K562 (cell line): Measurements from ENCODE around the gene RNF224. TPM values are rescaled to one million over a fixed set of nuclear protein-coding genes. Genes with fewer than 3 reads are reported as not detected.

Source experiments
- ATF7 ChIP-seq: fragments of 450-650 bp; IDR thresholded peaks from 2 replicates; pipeline ENCODE4 v1.7.1; 2014; ENCODE audit warnings: mild to moderate bottlenecking, moderate library complexity
- BCOR ChIP-seq: fragments of 450-650 bp; IDR thresholded peaks from 2 replicates; pipeline ENCODE4 v1.6.1; 2016
- CREM ChIP-seq: IDR thresholded peaks from 2 replicates; pipeline ENCODE4 v1.6.1; 2014; ENCODE audit warnings: antibody characterized with exemption, low read depth
- GTF2F1 ChIP-seq: IDR thresholded peaks from 2 replicates; pipeline ENCODE4 v1.6.1; 2011; ENCODE audit warnings: low read depth, low read length, improper control_type of control experiment
- KAT7 ChIP-seq: sonication (generic); formaldehyde crosslinking; IDR thresholded peaks from 2 replicates; pipeline ENCODE4 v1.8.0; 2022; ENCODE audit warnings: missing genetic modification reagents, mild to moderate bottlenecking, borderline replicate concordance
- KLF10 ChIP-seq: fragments of 250-450 bp; sonication (Bioruptor Pico); IDR thresholded peaks from 2 replicates; pipeline ENCODE4 v1.6.1; 2021; ENCODE audit warnings: matching md5 sums
- NEUROD1 ChIP-seq: fragments of 150-350 bp; IDR thresholded peaks from 2 replicates; pipeline ENCODE4 v1.6.1; 2014; ENCODE audit warnings: borderline replicate concordance, low read length, low read depth; ENCODE audit not compliant: partially characterized antibody
- NFE2 ChIP-seq: IDR thresholded peaks from 2 replicates; pipeline ENCODE4 v1.6.1; 2014; ENCODE audit warnings: antibody characterized with exemption, low read depth
- SIN3A ChIP-seq, 2 experiments: fragments of 150-350 bp in 1 of 2; IDR thresholded peaks; 2 replicates each; pipeline ENCODE4 v1.6.1; 2011 to 2016; ENCODE audit warnings: borderline replicate concordance in 2 of 2, low read depth in 2 of 2, low read length in 2 of 2, mild to moderate bottlenecking in 2 of 2, moderate library complexity in 2 of 2; ENCODE audit not compliant: control insufficient read depth in 1 of 2
- SIN3B ChIP-seq: fragments of 450-650 bp; IDR thresholded peaks from 2 replicates; pipeline ENCODE4 v1.6.1; 2017; ENCODE audit warnings: low read depth, mild to moderate bottlenecking, moderate library complexity
- SMAD3 ChIP-seq: fragments of 450-650 bp; formaldehyde crosslinking; conservative IDR thresholded peaks from 2 replicates; pipeline ENCODE4 v1.4.0; 2020; ENCODE audit warnings: mild to moderate bottlenecking
- SRSF1 ChIP-seq: fragments of 200-400 bp; formaldehyde crosslinking; IDR thresholded peaks from 2 replicates; pipeline ENCODE4 v1.6.1; 2017; ENCODE audit warnings: mild to moderate bottlenecking, low read depth, low read length, moderate library complexity
- TAF15 ChIP-seq: fragments of 200-400 bp; formaldehyde crosslinking; IDR thresholded peaks from 2 replicates; pipeline ENCODE4 v1.6.1; 2017; ENCODE audit warnings: mild to moderate bottlenecking, low read depth, low read length, moderate library complexity
- TFAM ChIP-seq: fragments of 250-450 bp; sonication (Bioruptor Pico); conservative IDR thresholded peaks from 2 replicates; pipeline ENCODE4 v1.5.0; 2021; ENCODE audit warnings: mild to moderate bottlenecking, moderate library complexity
- ZNF217 ChIP-seq: sonication (generic); formaldehyde crosslinking; IDR thresholded peaks from 2 replicates; pipeline ENCODE4 v1.8.0; 2022; ENCODE audit warnings: mild to moderate bottlenecking, missing genetic modification reagents
- ZNF584 ChIP-seq: fragments of 200-800 bp; sonication (Bioruptor generic); IDR thresholded peaks from 2 replicates; pipeline ENCODE4 v1.6.1; 2016; ENCODE audit warnings: low read depth, mild to moderate bottlenecking, missing genetic modification characterization, missing compliant biosample characterization
- ZNF586 ChIP-seq: fragments of 450-650 bp; formaldehyde crosslinking; conservative IDR thresholded peaks from 2 replicates; pipeline ENCODE4 v1.4.0; 2020; ENCODE audit warnings: mild to moderate bottlenecking, moderate library complexity
- ZZZ3 ChIP-seq: fragments of 450-650 bp; IDR thresholded peaks from 2 replicates; pipeline ENCODE4 v1.6.1; 2016; ENCODE audit warnings: antibody characterized with exemption, mild to moderate bottlenecking, moderate library complexity
- polyA plus RNA-seq, 8 experiments: library from polyadenylated mRNA; depleted of rRNA in 4 of 8; stranded (reverse) in 5 of 8; unstranded in 3 of 8; fragments of >200 nt; fragmentation: Nextera tagmentation in 2 of 8; fragmentation: Illumina TruSeq in 1 of 8; extraction: Ambion mirVana in 2 of 8; extraction: Trizol in 1 of 8; gene quantifications; 2 replicates each; pipeline versions ENCODE4 v1.2.1 to v1.2.3, GENCODE V29; 2011 to 2014; ENCODE audit warnings: inconsistent platforms in 1 of 8, missing spikeins in 1 of 8
- total RNA-seq, 7 experiments: library from RNA; depleted of rRNA in 6 of 7; stranded (reverse); fragments of >200 nt in 6 of 7; fragmentation: Illumina TruSeq in 2 of 7; extraction: Trizol in 2 of 7; gene quantifications; 2 replicates each; pipeline versions ENCODE4 v1.2.1 to v1.2.3, GENCODE V29; 2011 to 2021; ENCODE audit warnings: low replicate concordance in 1 of 7
- TF ChIP-seq, protein P1 (sequence below): IDR thresholded peaks from 2 replicates; pipeline ENCODE4 v1.6.1; 2012; ENCODE audit warnings: low read depth, low read length, improper control_type of control experiment, borderline replicate concordance
- TF ChIP-seq, protein P2 (sequence below): sonication (generic); formaldehyde crosslinking; IDR thresholded peaks from 2 replicates; pipeline ENCODE4 v1.8.0; 2022; ENCODE audit warnings: mild to moderate bottlenecking, missing genetic modification reagents, borderline replicate concordance
- TF ChIP-seq, protein P3 (sequence below): conservative IDR thresholded peaks from 2 replicates; pipeline ENCODE4 v1.6.1; 2011; ENCODE audit warnings: low read depth, mild to moderate bottlenecking, low read length; ENCODE audit not compliant: control insufficient read depth

The RNF224 gene
- total and polyA plus RNA-seq, 9 of the 15 experiments (the other 6 are each of a cell fraction or from before 2014, with no cell fraction given), result not detected

DNA sequence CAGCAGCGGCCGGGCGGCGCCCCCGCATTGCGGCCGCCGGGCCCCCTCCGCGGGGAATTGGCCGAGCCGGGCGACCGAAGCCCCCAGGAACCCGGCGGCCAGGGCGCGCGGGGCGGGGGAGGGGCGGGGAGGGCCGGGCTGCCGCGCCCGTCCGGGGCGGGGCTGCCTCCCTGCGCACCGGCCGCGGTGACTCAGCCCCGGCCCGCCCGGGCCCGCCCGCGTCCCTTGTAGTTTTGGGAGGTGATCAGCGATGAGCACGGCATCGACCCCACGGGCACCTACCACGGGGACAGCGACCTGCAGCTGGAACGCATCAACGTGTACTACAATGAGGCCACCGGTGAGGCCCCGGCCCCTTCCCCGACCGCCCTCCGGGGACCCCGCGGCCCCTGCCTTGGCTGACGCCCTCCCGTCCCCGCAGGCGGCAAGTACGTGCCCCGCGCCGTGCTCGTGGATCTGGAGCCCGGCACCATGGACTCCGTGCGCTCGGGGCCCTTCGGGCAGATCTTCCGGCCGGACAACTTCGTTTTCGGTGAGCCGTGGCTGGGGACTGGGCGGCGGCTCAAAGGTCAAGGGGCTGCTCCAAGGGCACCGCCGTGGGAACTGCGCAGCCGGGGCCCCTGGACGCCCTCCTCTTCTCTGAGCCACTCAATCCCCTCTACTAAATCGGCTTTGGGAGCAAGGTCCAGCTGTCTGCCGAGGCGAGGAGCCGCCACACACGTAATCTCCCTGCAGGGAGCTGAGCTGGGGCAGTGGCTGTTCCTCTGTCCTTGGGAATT, 14.4 kb downstream of the RNF224 start (continued):
- TF ChIP-seq CREM (no peak), NEUROD1 (no peak), ZZZ3 (no peak), KAT7 (CRISPR knock-in tag) (peak; percentile 90), ZNF586 (CRISPR knock-in tag) (no peak), BCOR (no peak), SIN3B (no peak), TAF15 (no peak), ZNF584 (CRISPR knock-in tag) (no peak), GTF2F1 (no peak), ZNF217 (CRISPR knock-in tag) (no peak), NFE2 (peak; percentile 20; the same call in 1 of the 2 replicates), SMAD3 (CRISPR knock-in tag) (no peak), SIN3A (IDR thresholded peaks at IDR 0.05; ENCODE audit: borderline replicate concordance in 2 of 2, control insufficient read depth in 1 of 2, low read depth in 2 of 2, low read length in 2 of 2) (peak; percentile 43 to 75; a peak in 2 of 4 replicates), TFAM (CRISPR knock-in tag) (no peak), ATF7 (no peak), KLF10 (CRISPR knock-in tag) (no peak), SRSF1 (no peak)
- TF ChIP-seq, protein P1, sequence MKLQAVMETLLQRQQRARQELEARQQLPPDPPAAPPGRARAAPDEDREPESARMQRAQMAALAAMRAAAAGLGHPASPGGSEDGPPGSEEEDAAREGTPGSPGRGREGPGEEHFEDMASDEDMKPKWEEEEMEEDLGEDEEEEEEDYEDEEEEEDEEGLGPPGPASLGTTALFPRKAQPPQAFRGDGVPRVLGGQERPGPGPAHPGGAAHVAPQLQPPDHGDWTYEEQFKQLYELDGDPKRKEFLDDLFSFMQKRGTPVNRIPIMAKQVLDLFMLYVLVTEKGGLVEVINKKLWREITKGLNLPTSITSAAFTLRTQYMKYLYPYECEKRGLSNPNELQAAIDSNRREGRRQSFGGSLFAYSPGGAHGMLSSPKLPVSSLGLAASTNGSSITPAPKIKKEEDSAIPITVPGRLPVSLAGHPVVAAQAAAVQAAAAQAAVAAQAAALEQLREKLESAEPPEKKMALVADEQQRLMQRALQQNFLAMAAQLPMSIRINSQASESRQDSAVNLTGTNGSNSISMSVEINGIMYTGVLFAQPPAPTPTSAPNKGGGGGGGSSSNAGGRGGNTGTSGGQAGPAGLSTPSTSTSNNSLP, result no peak
- TF ChIP-seq, protein P2, sequence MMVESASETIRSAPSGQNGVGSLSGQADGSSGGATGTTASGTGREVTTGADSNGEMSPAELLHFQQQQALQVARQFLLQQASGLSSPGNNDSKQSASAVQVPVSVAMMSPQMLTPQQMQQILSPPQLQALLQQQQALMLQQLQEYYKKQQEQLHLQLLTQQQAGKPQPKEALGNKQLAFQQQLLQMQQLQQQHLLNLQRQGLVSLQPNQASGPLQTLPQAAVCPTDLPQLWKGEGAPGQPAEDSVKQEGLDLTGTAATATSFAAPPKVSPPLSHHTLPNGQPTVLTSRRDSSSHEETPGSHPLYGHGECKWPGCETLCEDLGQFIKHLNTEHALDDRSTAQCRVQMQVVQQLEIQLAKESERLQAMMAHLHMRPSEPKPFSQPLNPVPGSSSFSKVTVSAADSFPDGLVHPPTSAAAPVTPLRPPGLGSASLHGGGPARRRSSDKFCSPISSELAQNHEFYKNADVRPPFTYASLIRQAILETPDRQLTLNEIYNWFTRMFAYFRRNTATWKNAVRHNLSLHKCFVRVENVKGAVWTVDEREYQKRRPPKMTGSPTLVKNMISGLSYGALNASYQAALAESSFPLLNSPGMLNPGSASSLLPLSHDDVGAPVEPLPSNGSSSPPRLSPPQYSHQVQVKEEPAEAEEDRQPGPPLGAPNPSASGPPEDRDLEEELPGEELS (CRISPR knock-in tag), result 0 out of 2 replicates have a peak, but pooled peaks have one; percentile 27
- TF ChIP-seq, protein P3, sequence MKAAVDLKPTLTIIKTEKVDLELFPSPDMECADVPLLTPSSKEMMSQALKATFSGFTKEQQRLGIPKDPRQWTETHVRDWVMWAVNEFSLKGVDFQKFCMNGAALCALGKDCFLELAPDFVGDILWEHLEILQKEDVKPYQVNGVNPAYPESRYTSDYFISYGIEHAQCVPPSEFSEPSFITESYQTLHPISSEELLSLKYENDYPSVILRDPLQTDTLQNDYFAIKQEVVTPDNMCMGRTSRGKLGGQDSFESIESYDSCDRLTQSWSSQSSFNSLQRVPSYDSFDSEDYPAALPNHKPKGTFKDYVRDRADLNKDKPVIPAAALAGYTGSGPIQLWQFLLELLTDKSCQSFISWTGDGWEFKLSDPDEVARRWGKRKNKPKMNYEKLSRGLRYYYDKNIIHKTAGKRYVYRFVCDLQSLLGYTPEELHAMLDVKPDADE, result 0 out of 2 replicates have a peak, but pooled peaks have one; percentile 48
